BE2C (cell line): Measurements from ENCODE around the gene ATP11A.

Experiments
- DNase-seq: peaks from one replicate; pipeline ENCODE4 v3.0.0-alpha.2; 2020
- H3K27me3 ChIP-seq: fragments of 250-450 bp; sonication (Bioruptor Pico); 2 replicates; pipeline ENCODE4 v1.5.1; 2020; ENCODE audit warnings: mild to moderate bottlenecking
- H3K36me3 ChIP-seq: fragments of 250-450 bp; sonication (Bioruptor Pico); 2 replicates; pipeline ENCODE4 v1.5.1; 2020; ENCODE audit warnings: mild to moderate bottlenecking
- H3K4me1 ChIP-seq: fragments of 250-450 bp; sonication (Bioruptor Pico); 2 replicates; pipeline ENCODE4 v1.5.1; 2020
- H3K4me3 ChIP-seq: 2 replicates; pipeline ENCODE4 v1.5.1; 2011; ENCODE audit warnings: low read depth, low read length
- H3K9me3 ChIP-seq: fragments of 250-450 bp; sonication (Bioruptor Pico); 2 replicates; pipeline ENCODE4 v1.5.1; 2020
- TF ChIP-seq, protein P1 (sequence below): IDR thresholded peaks from 2 replicates; pipeline ENCODE4 v1.5.1; 2012; ENCODE audit warnings: mild to moderate bottlenecking, low read depth, low read length

Gene ATP11A

DNA sequence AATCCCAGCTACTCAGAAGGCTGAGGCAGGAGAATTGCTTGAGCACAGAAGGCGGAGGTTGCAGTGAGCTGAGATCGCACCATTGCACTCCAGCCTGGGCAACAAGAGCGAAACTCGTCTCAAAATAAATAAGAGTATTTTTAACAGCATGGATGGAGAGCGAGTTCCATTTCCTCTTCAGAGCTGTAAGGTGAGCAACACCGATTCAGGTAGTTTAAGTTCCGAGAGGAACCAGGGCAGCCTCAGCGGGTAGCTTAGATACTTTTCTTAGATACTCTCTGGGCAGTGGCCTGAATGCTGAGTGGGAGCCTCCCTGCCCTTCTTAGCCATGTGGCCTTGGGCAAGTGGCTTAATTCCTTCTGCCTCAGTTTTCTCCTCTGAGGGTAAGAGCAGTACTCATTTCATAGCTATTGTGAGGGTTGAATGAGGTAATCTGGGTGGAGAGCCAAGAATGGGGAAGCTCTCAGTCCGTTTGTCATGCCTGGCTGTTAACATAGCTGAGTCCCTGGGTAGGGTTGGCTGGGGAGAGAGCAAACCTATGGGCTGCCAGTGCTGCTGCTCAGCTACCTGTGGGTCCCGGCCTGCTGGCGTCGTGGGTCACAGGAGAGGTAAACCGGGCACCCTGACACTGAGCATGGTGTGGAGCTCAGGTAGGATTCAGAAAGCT lies 4.1 kb downstream of the ATP11A start:
- Histone ChIP-seq H3K4me1 (peaks cover 22% of the 10 kb centered on the region), H3K27me3 (peaks cover 21% of the 10 kb centered on the region), H3K36me3 (no peaks in the 10 kb centered on the region; the same call in 1 of the 2 replicates), H3K4me3 (no peak overlapping the region), H3K9me3 (no peaks in the 10 kb centered on the region)
- DNase-seq, result no peak
- TF ChIP-seq, protein P1, sequence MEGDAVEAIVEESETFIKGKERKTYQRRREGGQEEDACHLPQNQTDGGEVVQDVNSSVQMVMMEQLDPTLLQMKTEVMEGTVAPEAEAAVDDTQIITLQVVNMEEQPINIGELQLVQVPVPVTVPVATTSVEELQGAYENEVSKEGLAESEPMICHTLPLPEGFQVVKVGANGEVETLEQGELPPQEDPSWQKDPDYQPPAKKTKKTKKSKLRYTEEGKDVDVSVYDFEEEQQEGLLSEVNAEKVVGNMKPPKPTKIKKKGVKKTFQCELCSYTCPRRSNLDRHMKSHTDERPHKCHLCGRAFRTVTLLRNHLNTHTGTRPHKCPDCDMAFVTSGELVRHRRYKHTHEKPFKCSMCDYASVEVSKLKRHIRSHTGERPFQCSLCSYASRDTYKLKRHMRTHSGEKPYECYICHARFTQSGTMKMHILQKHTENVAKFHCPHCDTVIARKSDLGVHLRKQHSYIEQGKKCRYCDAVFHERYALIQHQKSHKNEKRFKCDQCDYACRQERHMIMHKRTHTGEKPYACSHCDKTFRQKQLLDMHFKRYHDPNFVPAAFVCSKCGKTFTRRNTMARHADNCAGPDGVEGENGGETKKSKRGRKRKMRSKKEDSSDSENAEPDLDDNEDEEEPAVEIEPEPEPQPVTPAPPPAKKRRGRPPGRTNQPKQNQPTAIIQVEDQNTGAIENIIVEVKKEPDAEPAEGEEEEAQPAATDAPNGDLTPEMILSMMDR, result no peak

DNA sequence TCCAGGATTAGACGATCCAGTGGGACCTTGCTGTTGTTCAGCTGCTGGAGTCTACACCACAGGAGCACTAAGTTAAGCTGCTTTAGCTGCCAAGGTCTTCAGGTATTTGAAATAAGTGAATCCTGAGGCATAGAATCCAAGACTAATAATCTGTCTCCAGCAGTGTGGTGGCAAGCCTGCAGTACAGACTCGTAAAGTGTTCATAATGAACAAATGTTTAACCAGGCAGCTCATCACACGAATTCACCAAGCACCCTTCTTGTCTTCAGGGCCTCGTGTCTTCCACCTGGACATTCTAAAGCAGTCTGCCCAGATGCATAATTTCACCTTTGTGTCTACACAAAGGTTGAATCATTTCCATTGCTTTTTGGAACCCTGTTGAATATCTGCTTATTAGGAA lies 5.3 kb downstream of the ATP11A start:
- H3K36me3 ChIP-seq, result no peaks in the 10 kb centered on the region; the same call in 1 of the 2 replicates
- TF ChIP-seq, protein P1, result no peak

DNA sequence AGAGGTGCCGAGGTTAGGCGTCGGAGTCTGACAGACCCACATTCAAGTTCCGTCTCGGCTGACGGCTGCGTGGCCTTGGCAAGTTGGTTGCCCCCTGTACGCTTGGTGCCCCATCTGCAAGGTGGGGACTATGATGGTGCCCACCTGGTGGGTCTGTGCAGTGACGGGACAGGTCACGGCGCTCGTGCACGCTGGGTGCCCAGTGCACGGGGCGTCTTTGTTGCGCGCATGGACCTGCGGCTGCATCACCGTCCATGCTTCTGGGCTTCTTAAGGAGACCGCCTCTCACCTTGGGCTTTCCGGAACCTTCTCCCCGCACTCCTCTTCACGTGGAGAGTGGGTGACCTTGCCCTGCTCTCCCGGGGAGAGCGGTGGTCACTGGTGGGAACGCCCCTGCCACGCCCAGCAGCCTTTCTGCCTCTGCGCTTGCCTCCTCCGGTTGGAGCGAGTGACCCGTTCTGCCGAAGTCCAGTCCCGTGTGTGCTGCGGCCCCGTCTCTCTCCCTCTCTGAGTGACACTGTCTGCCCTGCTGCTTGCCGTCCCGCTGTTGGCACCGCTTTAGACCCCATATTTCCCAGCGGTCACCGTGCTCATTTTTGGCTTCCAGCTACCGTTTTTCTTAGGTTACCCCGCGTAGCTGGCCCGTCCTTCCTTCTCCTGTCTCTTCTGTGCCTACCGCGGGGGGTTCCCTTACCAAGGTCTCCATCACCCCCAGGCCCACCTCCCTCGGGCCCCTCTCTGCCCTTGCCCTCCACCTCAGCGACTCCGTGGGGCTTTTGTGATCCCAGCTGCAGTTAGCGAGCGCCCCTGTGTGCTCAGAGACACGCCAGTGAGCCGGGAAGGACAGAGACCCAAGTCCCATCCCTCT lies 6.4 kb downstream of the ATP11A start:
- H3K36me3 ChIP-seq, result no peaks in the 10 kb centered on the region; the same call in 1 of the 2 replicates
- H3K27me3 ChIP-seq, result peaks cover 7% of the 10 kb centered on the region
- no peak overlapping the region for H3K4me3 ChIP-seq
- peaks cover 22% of the 10 kb centered on the region for H3K4me1 ChIP-seq
- TF ChIP-seq, protein P1, result no peak
- no peak for DNase-seq
- H3K9me3 ChIP-seq, result no peaks in the 10 kb centered on the region

More for the DNA sequence above, 5.3 kb downstream of the ATP11A start:
- DNase-seq, result no peak
- Histone ChIP-seq H3K9me3 (no peaks in the 10 kb centered on the region), H3K4me1 (peaks cover 22% of the 10 kb centered on the region), H3K4me3 (no peak overlapping the region), H3K27me3 (peaks cover 15% of the 10 kb centered on the region)

DNA sequence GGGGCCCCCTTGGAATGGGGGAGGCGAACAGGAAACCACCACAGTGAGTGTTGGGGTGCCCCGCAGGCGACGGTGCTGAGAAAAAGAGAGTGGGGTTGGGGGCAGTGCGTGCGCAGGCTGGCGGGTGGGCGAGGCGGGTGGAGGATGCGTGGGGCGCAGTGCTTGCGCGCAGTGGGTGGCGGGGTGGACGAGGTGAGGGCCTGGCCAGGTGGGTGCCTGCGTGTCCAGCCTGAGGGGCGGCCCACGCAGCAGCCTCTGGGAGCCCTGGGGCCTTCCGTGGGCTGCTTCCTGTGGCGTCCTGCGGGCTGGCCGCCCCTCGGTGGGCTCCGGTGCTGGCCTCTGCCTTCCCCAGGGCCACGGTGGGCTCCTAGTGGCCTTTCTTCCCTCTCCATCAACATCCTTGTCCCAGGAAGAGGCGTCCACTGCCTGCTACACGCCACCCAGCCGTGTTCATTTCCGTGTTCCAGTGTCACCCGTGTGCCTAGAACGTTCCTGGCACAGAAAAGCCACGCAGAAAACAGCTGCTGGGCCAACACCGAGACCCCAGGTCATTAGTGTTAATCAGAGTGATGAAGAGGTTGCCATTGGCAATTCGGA lies 7.1 kb downstream of the ATP11A start:
- no peaks in the 10 kb centered on the region for H3K9me3 ChIP-seq
- TF ChIP-seq, protein P1, result no peak
- H3K36me3 ChIP-seq, result no peaks in the 10 kb centered on the region; the same call in 1 of the 2 replicates
- H3K4me1 ChIP-seq, result peaks cover 17% of the 10 kb centered on the region
- no peak overlapping the region for H3K4me3 ChIP-seq
- peaks cover under 1% of the 10 kb centered on the region for H3K27me3 ChIP-seq
- no peak for DNase-seq

DNA sequence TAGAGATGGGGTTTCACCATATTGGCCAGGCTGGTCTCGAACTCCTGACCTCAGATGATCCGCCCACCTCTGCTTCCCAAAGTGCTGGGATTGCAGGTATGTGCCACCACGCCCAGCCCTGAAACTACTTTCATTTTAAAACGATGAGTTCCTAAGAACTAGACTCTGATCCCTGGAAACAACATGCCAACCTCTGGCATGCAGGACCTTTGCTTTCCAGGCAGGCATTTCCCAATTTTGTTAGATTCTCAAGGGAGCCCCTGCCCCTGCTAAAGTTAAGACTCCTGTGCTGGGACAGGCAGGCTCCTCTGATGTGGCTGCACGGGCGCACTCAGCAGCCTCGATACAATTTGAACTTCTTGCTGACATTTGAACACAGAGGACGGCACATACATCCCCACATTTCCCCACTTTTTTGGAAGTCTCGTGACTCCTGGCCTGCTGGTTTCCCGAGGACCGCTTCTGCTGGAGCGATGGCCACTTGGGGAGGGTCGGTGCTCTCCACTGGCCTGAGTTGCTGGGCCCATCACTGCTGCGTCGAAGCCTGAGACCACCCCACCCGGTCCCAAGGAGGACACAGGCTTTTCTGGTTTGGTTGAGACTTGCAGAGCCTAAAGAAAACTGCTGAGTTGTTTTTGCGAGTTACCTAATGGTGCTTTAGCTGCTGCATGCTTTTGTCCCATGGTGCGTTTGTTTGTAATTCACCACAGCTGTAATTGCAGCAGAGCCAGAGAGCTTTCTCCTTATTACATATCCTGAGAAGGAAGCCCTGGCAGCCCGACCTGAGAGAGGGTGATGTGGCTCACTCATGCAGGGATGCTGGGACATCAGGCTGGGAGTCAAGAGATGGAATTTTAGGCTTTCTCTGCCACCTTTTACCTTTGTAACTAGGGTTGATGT lies 8.2 kb downstream of the ATP11A start:
- Histone ChIP-seq H3K27me3 (no peaks in the 10 kb centered on the region), H3K9me3 (no peaks in the 10 kb centered on the region), H3K4me1 (peaks cover 15% of the 10 kb centered on the region), H3K4me3 (no peak overlapping the region), H3K36me3 (no peaks in the 10 kb centered on the region; the same call in 1 of the 2 replicates)
- TF ChIP-seq, protein P1, result no peak
- DNase-seq, result no peak
